Occipital lobe (tissue), 2 donors: ENCODE data around the gene SLC2A5. TPM values are rescaled to one million over a fixed set of nuclear protein-coding genes. Genes with fewer than 3 reads are reported as not detected.

Experiments used
- DNase-seq: peaks from one replicate; lab custom pipeline; 2025; lab: John Stamatoyannopoulos, UW
- total RNA-seq: library from RNA; depleted of rRNA; stranded (reverse); fragments of >200 nt; gene quantifications from one replicate; pipeline ENCODE4 v1.2.3, GENCODE V29; 2014

SLC2A5 gene
- total RNA-seq, 1 donor from 2014 or later, result 2.5 TPM

DNA sequence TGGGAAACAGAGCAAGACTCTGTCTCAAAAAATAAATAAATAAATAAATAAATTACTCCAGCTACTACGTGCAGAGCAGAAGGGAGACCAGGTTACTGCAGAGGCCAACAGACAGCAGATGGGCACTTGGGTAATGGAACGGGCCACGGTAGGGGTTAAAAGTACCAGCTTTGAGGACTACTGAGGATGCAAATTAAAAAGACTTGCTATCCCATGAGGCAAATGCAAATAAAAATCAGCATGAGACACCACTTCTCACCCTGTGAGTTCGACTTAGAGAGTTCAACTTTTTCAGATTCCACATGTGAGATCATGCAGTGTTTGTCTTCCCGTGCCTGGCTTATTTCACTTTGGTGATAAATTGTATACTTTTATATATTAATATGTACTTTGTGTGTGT lies 6.6 kb downstream of the SLC2A5 start:
- no peak for DNase-seq

DNA sequence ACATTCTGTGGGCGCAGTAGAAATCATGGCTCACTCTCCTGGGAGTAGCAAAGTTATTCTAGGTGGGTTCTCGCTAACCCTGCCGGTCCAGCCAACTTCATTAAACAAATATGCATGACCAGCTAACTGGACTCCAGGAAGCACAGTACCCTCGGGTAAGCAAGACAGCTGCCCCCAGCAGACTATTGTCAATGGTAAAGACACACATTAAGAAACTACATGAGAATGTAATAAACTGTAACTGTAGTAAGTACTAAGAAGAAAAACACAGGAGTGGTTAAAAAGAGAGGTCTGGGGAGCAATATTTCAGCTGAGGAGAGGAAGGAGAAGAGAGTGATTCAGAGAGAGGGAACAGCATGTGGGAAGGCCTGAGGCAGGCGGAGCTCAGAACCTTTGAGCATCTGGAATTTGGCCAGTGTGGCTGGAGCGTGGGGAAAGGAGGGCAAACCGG lies 7.4 kb downstream of the SLC2A5 start:
- no peak for DNase-seq

GRCh38 chr1:9061252-9061960 lies 8.0 kb downstream of the SLC2A5 start:
- no peak for DNase-seq

GRCh38 chr1:9059891-9060744 lies 9.3 kb downstream of the SLC2A5 start:
- no peak for DNase-seq

- DNase-seq, result no peak
Observed at GRCh38 chr1:9058465-9058864, 11.0 kb downstream of the SLC2A5 start.

DNA sequence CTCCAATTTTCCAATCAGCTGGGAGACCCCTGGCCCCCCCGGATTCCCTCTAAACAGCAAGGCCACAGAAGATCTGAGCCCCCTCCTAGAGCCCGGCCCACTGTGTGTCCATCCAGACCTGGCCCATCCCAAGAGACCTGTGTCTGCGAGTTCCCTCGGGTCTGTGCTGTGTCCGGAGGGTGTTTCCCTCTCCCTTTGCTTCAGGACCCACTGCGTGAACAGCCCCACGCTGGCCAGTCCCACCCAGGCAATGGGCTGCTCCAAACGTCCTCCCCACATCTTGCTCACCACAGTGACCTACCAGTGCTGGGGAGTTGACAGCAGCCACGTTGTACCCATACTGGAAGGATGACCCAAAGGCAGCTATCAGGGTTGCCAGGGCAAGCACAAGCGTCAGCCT lies 11.6 kb downstream of the SLC2A5 start:
- no peak for DNase-seq

DNA sequence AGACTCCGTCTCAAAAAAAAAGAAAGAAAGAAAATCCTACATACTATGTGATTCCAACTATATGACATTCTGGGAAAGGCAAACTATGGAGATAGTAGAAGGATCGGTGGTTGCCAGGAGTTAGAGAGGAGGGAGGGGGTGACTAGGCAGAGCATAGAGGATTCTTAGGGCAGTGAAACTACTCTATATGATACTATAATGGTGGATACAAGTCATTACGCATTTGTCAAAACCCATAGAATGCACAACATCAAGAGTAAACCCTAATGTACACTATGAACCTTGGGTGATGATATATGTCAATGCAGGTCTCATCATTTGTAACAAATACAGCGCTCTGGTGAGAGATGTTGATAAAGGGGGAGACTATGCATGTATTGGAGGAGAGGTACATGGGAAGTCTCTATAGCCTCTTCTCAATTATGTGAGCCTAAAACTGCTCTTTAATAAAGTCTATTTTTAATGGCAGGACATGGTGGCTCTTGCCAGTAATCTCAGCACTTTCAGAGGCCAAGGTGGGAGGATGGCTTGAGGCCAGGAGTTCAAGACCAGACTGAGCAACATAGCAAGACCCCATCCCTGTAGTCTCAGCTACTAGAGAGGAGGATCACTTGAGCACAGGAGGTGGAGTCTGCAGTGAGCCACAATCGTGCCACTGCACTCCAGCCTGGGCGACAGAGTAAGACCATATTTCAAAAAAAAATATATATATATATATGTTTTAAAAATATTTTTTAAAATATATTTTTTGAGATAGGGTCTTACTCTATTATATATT lies 17.0 kb downstream of the SLC2A5 start:
- DNase-seq, result no peak

GRCh38 chr1:9051379-9051778 lies 18.1 kb downstream of the SLC2A5 start:
- no peak for DNase-seq

GRCh38 chr1:9050803-9051202 lies 18.6 kb downstream of the SLC2A5 start:
- DNase-seq, result no peak

DNA sequence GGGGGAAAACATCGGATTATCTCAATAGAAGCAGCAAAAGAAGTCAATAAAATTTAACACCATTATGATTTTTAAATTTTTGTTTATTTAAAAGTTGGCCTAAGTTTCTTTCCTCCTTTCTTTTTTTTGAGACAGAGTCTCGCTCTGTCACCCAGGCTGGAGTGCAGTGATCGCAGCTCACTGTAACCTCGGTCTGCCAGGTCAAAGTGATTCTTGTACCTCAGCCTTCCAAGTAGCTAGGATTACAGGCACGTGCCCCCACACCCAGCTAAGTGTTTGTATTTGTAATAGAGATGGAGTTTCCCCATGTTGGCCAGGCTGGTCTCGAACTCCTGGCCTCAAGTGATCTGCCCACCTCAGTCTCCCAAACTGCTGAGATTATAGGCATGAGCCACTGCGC lies 20.9 kb downstream of the SLC2A5 start:
- DNase-seq, result no peak

GRCh38 chr1:9047019-9047418 lies 22.4 kb downstream of the SLC2A5 start:
- DNase-seq, result no peak

DNA sequence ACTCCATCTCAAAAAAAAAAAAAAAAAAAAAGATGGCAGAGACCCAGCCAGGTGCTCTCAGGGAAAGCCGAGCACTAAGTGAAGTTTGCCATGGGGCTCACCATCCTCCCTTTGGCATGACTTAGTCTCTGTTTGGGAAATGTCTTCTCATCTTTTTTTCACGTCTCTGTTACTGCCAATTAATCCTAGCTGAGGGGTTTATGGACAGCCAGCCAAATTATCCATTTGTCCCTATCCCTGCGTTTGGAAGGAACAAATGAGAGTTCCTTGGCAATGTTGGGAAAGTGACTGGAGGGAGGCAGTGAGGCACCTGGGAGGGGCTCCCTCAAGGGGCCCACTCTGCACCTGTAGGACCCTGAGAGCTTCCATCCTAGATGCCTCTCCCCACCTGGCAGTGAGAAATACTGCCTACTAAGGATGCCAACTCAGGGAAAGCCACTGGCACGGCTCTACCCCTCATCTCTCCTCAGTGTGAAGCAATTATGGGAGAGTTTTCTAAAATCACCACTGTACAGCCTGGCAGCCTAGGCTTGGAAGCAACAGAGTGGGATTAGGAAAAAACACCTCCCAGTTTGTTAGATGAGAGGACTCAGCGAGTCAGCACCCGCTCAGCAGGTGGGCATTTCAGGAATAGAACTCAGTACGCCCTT lies 23.4 kb downstream of the SLC2A5 start:
- DNase-seq, result no peak

DNA sequence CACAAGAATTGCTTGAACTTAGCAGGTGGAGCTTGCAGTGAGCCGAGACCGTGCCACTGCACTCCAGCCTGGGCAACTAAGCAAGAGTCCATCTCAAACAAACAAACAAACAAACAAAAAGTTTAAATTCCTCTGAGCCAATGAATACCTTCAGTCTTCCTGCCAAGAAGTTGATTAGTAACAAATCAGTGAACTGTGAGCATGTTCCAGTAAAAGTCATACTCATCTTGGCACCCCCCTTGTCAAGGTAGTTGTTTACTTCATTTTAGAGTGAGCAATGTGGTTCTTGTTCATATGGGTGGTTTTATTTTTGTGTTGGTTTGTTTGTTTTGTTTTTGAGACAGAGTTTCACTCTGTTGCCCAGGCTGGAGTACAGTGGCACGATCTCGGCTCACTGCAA lies 25.2 kb downstream of the SLC2A5 start:
- no peak for DNase-seq

DNA sequence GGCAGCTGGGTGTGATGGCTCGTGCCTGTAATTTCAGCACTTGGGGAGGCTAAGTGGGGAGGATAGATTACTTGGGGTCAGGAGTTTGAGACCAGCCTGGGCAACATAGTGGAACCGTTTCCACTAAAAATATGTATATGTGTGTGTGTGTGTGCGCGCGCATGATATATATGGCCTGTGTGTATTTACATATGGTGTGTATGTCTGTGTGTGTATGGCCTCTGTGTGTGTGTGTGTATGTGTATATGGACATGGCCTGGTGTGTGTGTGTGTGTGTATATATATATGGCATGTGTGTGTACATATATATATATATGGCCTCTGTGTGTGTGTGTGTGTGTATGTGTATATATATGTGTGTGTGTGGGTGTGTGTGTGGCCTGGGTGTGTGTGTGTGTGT lies 27.2 kb downstream of the SLC2A5 start:
- DNase-seq, result no peak

DNA sequence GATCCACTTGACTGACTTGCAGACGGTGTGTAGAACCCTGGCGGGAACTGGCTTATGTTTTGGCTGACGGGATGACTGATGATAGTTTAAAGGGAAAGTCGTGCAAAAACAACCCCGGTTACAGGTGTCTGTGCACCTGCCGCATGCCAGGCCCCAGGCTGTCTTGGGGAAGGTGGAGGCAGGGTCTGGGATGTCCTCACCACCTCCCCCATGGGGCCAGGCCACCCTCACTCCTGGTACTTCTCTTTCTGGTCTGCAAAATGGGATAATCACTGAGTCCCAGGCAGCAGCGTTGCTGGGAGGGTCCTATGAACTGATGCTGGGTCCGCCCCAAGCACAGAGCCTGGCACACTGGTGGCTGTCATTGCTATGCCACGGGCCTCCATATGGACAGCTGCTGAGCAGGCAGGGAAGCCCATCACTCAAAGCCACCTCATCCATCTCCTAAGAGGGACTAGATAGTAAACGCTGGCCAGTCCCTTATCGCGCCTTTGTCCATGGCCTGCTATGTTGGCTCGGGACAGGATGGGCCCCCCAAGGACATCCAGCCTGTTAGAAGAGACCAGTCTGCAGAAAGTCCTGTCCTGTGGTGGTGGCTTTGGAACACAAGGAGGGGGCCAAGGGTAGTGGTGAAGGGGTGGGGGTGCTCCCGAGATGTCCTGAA lies 28.2 kb downstream of the SLC2A5 start:
- no peak for DNase-seq

DNA sequence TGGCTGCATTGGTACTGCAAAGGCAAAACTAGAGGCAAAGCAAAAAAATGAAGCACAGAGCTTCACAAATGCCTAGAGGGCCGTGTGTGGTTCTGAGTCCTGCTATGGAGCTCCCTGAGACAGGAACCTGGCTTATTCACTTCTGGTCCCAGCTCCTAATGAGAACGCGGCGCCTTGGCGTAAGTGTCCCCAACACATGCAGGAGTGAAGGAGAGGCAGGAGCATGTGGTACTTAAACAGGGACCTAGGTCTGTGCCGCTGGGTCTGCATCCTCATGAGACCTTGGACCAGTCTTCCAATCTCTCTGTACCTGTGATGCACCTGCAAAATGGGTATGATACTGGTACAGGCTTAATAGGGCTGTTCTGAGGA lies 28.8 kb downstream of the SLC2A5 start:
- no peak for DNase-seq

GRCh38 chr1:9039761-9040658 lies 29.4 kb downstream of the SLC2A5 start:
- no peak for DNase-seq

- no peak for DNase-seq
Observed at GRCh38 chr1:9038881-9039760, 30.3 kb downstream of the SLC2A5 start.

- no peak for DNase-seq
Observed at GRCh38 chr1:9038338-9038650, 31.1 kb downstream of the SLC2A5 start.
